A673 (cell line): ENCODE results near the gene TBCEL. TPM values are rescaled to one million over a fixed set of nuclear protein-coding genes. Genes with fewer than 3 reads are reported as not detected.

Experiments used
- Bru-seq: library from RNA; stranded (reverse); fragments of 400-500 nt; gene quantifications from one replicate; lab custom pipeline; 2021; lab: Mats Ljungman, UMichigan
- BruChase-seq, 2 experiments: library from RNA; stranded (reverse); fragments of 400-500 nt; gene quantifications; one replicate each; lab custom pipeline; 2021; lab: Mats Ljungman, UMichigan
- BruUV-seq: library from RNA; stranded (reverse); fragments of 400-500 nt; replicated peaks from 2 replicates; lab custom pipeline; 2021; lab: Mats Ljungman, UMichigan
- CTCF ChIA-PET: fragments of 300-600 bp; sonication (Branson Sonifier 250); formaldehyde crosslinking; loops from one replicate; lab custom pipeline; 2022; ENCODE audit warnings: antibody characterized with exemption; lab: Charles Lee
- POLR2A ChIA-PET: fragments of 300-600 bp; sonication (Branson Sonifier 250); formaldehyde crosslinking; loops from one replicate; lab custom pipeline; 2022; ENCODE audit warnings: antibody characterized with exemption; ENCODE audit not compliant: low non-redundant PET; lab: Charles Lee
- DNase-seq: peaks from one replicate; pipeline ENCODE4 v3.0.0-alpha.2; 2015; ENCODE audit warnings: low spot score
- H3K27ac ChIP-seq: fragments of 200-600 bp; sonication (generic); 2 replicates; pipeline ENCODE4 v1.5.1; 2016; ENCODE audit warnings: mixed run types, low read depth, mild to moderate bottlenecking, mixed read lengths, antibody characterized with exemption, low read length; ENCODE audit not compliant: poor library complexity, severe bottlenecking
- H3K27me3 ChIP-seq: fragments of 200-600 bp; sonication (generic); replicated peaks from 2 replicates; pipeline ENCODE4 v1.6.1; 2017; ENCODE audit warnings: mixed run types, low read depth, mild to moderate bottlenecking, mixed read lengths, antibody characterized with exemption, low read length; ENCODE audit not compliant: insufficient read depth, poor library complexity
- H3K36me3 ChIP-seq: fragments of 200-600 bp; sonication (generic); 2 replicates; pipeline ENCODE4 v1.6.1; 2016; ENCODE audit warnings: mixed run types, mild to moderate bottlenecking, mixed read lengths, antibody characterized with exemption, low read length; ENCODE audit not compliant: insufficient read depth, poor library complexity, severe bottlenecking
- H3K4me1 ChIP-seq: fragments of 200-600 bp; sonication (generic); 2 replicates; pipeline ENCODE4 v1.6.1; 2017; ENCODE audit warnings: mixed run types, mild to moderate bottlenecking, mixed read lengths, antibody characterized with exemption, low read length; ENCODE audit not compliant: insufficient read depth, poor library complexity, severe bottlenecking
- H3K4me3 ChIP-seq: fragments of 200-600 bp; sonication (generic); 2 replicates; pipeline ENCODE4 v1.5.1; 2016; ENCODE audit warnings: low read depth, mixed run types, mild to moderate bottlenecking, mixed read lengths, low read length; ENCODE audit not compliant: poor library complexity, severe bottlenecking
- H3K9me3 ChIP-seq: fragments of 200-600 bp; sonication (generic); 2 replicates; pipeline ENCODE4 v1.6.1; 2016; ENCODE audit warnings: mixed run types, low read depth, mild to moderate bottlenecking, mixed read lengths, antibody characterized with exemption, low read length; ENCODE audit not compliant: poor library complexity, severe bottlenecking
- CTCF ChIP-seq: fragments of 300-800, 200-600 bp; sonication (generic); conservative IDR thresholded peaks from 2 replicates; pipeline ENCODE4 v1.5.1; 2017; ENCODE audit warnings: low read depth, mild to moderate bottlenecking, antibody characterized with exemption, low read length, moderate library complexity, mixed read lengths
- EZH2 ChIP-seq: fragments of 200-600 bp; sonication (generic); IDR thresholded peaks from 2 replicates; pipeline ENCODE4 v1.6.1; 2017; ENCODE audit warnings: borderline replicate concordance, low read depth, mild to moderate bottlenecking, mixed read lengths, antibody characterized with exemption, low read length; ENCODE audit not compliant: poor library complexity, severe bottlenecking
- intact Hi-C: fragments of 100-400 bp; cut with micrococcal nuclease; formaldehyde crosslinking; loops from one replicate; pipeline ENCODE4 v1.10.0; 2022; ENCODE audit not compliant: unreplicated experiment
- long read RNA-seq: library from polyadenylated mRNA; stranded (forward); transcript quantifications from one replicate; pipeline ENCODE4 v2.0.0, GENCODE V29; 2022
- total RNA-seq: library from RNA; stranded (reverse); gene quantifications from 2 replicates; pipeline ENCODE4 v1.2.3, GENCODE V29; 2021

The TBCEL gene
- total RNA-seq = 18.6 and 22.4 TPM in 2 replicates
- Bru-seq, nascent RNA = percentile 87 among the genes with signal in this experiment
- percentile 87 among the genes with signal in this experiment for BruChase-seq, experiment 1, labeled RNA remaining after a 2-hour chase
- percentile 73 among the genes with signal in this experiment for BruChase-seq, experiment 2, labeled RNA remaining after a 6-hour chase
- long read RNA-seq, full-length matches to known transcripts = 14 of 17 reads
- long read RNA-seq, partial matches to known transcripts = 1 of 17 reads
- long read RNA-seq, other reads (novel, unspliced or antisense) = 2 of 17 reads

GRCh38 chr11:121023848-121024751 is at the start of gene TBCEL:
TBCEL (plus strand) TSS chr11:121024102; CDS start chr11:121045691, 21,589 bp downstream.
- H3K36me3 ChIP-seq = no peaks in the 10 kb centered on the region
- peaks cover 14% of the 10 kb centered on the region for H3K4me1 ChIP-seq
- H3K27ac ChIP-seq = peak within 1 kb of the TSS; percentile 77
- no peak for TF ChIP-seq EZH2
- TF ChIP-seq CTCF = no peak
- POLR2A ChIA-PET = no interaction called here
- intact Hi-C loops = no loop called here
- peak; percentile 95 for DNase-seq
- no TSS peak for BruUV-seq
- H3K9me3 ChIP-seq = no peaks in the 10 kb centered on the region
- H3K4me3 ChIP-seq = peak within 1 kb of the TSS; percentile 80
- CTCF ChIA-PET = interaction anchor here (1.3 kb wide), 1 partner anchor 171 kb away, joined by 3 read pairs; no protein-coding TSS in a partner anchor
- H3K27me3 ChIP-seq = peaks cover 9% of the 10 kb centered on the region

- no peak for DNase-seq
- BruUV-seq = no TSS peak
- no peaks in the 10 kb centered on the region for H3K36me3 ChIP-seq
- no peaks in the 10 kb centered on the region for H3K4me1 ChIP-seq
- intact Hi-C loops = no loop called here
- H3K27me3 ChIP-seq = peaks cover 62% of the 10 kb centered on the region
- no peak overlapping the region for H3K27ac ChIP-seq
- no peak overlapping the region for H3K4me3 ChIP-seq
- TF ChIP-seq EZH2 (no peak), CTCF (no peak)
- no peaks in the 10 kb centered on the region for H3K9me3 ChIP-seq
- ChIA-PET CTCF (interaction anchor here (0.7 kb wide), 1 partner anchor 63 kb away, joined by 4 read pairs; no protein-coding TSS in a partner anchor), POLR2A (no interaction called here)
These were observed 49.4 kb upstream of the TBCEL start for GRCh38 chr11:120974466-120974865.

GRCh38 chr11:120974965-120975364 is 48.9 kb upstream of the TBCEL start:
- no peak for DNase-seq
- intact Hi-C loops = no loop called here
- no TSS peak for BruUV-seq
- H3K9me3 ChIP-seq = no peaks in the 10 kb centered on the region
- CTCF ChIA-PET = no interaction called here
- TF ChIP-seq EZH2 (no peak), CTCF (no peak)
- H3K36me3 ChIP-seq = no peaks in the 10 kb centered on the region
- no peak overlapping the region for H3K27ac ChIP-seq
- no peak overlapping the region for H3K4me3 ChIP-seq
- H3K4me1 ChIP-seq = no peaks in the 10 kb centered on the region
- POLR2A ChIA-PET = no interaction called here
- peaks cover 65% of the 10 kb centered on the region for H3K27me3 ChIP-seq
